Cortex of kidney (tissue), 1 donor: ENCODE data around the gene ZNF776.
"Not testable (repeated sequence)": the region's sequence is repeated elsewhere in the genome, so short reads cannot be mapped to it uniquely, and the experiment has no call there.

ENCODE experiments used
- DNase-seq: peaks from one replicate; lab custom pipeline; 2025; lab: John Stamatoyannopoulos, UW

ZNF776 gene

DNA sequence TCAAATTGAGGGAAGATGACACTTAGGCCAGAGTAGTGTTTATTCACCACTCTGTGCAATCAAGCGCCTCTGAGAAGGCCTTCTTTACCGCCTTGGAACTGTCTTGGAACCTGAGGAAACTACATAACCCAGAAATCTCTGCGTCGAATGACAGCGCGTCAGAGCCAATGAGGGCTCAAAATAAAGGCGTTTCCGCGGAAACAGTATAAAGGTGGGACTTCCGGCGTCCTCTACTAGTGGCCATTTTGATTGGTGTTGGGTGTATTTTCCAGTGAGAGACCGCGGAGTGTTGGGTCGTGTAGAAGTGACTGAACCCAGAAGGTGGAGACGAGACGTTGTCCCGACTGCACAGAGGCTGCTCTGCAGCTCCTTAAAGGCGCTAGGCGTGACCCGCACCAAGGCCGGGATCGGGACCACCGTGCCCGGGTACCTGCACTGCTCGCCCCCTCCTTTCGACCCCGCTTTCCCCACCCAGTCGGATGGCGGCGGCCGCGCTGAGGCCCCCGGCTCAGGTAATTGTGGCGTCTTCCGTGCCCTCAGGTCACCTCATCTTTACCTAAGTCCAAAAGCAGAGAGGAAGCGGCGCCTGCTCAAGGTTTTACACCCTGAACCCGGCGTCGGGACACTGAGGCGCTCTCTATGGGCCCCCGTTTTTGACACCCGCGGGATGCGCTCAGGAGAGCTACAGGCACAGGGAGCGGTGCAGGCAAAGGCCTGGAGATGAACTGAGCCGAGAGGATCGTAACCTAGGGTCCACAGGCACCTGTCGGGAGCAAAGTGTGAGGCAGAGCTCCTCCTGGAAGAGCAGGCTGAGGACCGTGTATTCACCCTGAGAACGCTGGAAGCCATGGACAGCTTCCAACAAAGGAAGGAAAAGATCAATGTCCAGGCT is at the start of gene ZNF776:
TSS of gene ZNF776 (plus strand) at position 236 of the 892 bp plus-strand sequence. CDS start at position 480, 244 bp downstream.
- no peak for DNase-seq

GRCh38 chr19:57701625-57702024 is 45.0 kb upstream of the ZNF776 start:
- no peak for DNase-seq

GRCh38 chr19:57706346-57706745 is 40.3 kb upstream of the ZNF776 start:
- DNase-seq = no peak

GRCh38 chr19:57708641-57709361 is 37.8 kb upstream of the ZNF776 start, which contains the start of gene ZNF154:
Gene ZNF154, minus strand, starts transcription at chr19:57709204. Its CDS starts 233 bp downstream, at chr19:57708971.
- no peak for DNase-seq

GRCh38 chr19:57709616-57710015 is 37.0 kb upstream of the ZNF776 start:
- DNase-seq = no peak

DNA sequence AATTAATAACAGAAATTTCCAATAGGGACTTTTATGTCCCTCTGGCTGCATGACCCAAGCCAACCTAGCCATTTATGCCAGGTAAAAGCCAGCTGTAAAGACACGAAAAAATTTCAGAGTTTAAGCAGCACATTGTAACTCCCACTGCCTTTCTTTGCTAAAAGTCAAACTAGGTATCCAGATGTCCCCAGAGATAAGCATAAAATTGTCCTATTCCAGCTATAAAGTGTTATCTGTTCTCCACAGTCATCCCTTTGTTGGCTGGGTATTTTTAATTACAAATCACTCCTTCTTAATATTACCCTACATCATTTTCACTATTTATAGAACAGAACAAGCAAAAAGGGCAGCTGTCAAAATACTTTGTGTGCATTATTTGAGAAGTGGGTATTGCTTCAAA is 34.4 kb upstream of the ZNF776 start:
- no peak for DNase-seq

GRCh38 chr19:57719424-57719823 is 27.2 kb upstream of the ZNF776 start:
- DNase-seq = no peak

DNA sequence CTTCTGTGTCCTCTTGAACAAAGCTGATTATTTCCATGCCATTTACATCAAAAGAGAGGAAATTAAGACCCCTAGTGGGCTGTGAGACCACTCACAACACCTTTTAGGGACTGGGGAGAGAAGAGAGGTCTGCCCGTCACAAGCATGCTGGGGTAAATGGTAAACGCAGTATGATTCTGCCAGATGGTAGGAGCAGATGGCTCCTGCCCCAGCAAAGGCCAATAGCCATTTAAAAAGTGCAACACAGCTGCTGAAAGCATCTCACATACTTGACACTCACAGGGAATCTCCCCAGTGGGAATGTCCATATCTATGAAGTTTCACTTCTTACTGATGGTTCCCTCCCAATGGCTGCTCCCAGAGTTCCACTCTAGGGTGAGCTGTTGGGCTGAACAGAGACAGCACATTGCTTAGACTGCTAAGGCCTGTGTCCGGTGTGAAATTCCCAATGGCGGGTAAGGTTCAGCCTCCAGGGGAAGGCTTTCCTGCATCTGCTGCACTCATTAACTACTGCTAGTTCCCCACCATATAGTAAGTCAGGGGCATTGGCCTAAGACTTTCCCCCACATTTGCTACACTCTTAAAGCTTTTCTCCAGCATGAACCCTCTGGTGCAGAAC is 26.6 kb upstream of the ZNF776 start:
- no peak for DNase-seq

DNA sequence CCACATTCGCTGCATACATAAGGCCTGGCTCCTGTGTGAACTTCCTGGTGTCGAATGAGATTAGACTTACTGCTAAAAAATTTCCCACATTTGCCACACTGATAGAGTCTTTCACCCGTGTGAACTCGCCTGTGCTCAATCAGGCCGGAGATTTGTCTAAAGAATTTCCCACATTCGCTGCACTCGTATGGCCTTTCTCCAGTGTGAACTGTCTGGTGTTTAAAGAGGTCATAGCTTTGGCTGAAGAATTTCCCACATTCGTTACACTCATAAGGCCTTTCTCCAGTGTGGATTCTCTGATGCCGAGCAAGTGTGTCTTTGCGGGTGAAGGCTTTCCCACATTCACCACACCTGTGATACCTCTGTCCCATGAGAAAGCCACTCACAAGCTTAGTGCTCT is 25.7 kb upstream of the ZNF776 start:
- no peak for DNase-seq

DNA sequence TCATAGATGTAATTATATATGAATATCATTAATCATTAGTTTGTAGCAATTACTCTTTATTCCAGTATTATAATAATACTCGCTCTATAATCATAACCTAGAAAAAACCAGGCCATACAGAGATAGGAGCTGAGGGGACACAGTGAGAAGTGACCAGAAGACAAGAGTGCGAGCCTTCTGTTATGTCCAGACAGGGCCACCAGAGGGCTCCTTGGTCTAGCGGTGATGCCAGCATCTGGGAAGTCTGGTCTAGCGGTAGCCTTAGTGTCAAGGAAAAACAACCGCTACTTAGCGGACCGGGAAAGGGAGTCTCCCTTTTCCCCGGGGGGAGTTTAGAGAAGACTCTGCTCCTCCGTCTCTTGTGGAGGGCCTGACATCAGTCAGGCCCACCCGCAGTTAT is 8.3 kb upstream of the ZNF776 start:
- not testable (repeated sequence) for DNase-seq

- DNase-seq = not testable (repeated sequence)
These were observed 7.8 kb upstream of the ZNF776 start for GRCh38 chr19:57738770-57739169.

- no peak for DNase-seq
These were observed 825 bp downstream of the ZNF776 start for GRCh38 chr19:57747472-57747807.

GRCh38 chr19:57748029-57748428 is 1.4 kb downstream of the ZNF776 start:
- no peak for DNase-seq

DNA sequence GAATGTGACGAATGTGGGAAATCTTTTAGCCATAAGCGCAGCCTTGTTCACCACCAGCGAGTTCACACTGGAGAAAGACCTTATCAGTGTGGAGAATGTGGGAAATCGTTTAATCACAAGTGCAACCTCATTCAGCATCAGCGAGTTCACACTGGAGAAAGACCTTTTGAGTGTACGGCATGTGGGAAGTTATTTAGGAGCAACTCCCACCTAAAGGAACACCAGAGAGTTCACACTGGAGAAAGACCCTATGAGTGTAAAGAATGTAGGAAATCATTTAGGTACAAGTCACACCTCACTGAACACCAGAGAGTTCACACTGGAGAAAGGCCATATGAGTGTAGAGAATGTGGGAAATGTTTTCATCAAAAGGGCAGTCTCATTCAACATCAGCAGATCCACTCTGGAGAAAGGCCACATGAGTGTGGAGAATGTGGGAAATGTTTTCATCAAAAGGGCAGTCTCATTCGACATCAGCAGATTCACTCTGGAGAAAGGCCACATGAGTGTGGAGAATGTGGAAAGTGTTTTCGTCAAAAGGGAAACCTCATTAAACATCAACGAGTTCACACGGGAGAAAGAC is 7.6 kb downstream of the ZNF776 start:
- no peak for DNase-seq

DNA sequence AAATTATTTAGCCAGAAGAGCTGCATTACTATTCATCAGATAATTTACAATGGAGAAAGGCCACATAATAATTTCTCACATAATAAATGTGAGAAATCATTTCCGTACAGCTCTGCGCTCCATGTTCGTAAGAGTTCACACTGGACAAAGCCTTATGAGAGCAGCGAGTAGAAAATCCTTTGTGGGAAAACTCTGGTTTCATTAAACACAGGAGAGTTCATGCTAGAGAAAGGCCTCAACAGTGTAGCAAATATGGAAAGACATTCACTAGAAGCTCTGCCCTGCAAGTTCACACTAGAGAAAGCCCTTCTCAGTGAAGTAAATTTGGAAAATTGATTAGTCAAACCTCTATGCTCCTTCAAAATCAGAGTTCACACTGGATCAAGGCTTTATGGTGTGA is 8.4 kb downstream of the ZNF776 start:
- DNase-seq = no peak

DNA sequence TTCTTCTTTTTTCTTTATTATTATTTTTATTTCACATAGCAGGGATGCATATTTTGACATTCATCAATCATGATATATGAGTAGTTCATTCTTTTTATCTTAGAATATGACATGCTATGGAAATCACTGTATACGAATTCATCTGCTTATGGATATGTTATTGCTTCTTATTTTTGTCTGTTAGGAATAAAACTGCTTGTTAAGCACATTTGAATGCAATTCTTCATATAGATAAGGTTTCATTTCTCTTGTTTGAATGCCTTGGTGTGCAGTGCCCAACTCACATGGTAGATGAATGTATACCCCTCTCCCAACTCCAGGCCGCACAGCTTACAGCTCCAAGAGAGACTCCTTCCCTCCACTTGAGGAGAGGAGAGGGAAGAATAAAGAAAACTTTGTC is 11.3 kb downstream of the ZNF776 start:
- DNase-seq = no peak

DNA sequence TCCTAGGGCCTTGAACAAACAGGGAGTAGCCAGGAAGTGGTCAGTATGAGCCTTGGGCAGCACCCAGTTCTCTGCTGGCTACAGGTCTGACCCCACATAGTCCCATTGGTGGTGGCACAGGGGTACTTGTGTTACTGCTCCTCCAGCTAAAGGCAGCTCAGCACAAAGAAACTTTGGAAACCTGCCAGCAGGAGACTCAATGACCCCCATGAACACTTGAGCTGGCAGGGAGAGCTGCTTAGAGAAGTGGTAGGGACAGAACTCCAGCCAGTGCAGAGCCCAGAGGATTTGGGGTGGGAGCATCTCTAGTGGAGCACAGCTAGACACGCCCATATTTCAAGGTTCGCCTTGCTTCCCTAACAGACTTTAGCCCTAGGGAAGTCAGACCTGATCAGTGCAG is 12.5 kb downstream of the ZNF776 start:
- DNase-seq = no peak

- DNase-seq = no peak
These were observed 22.9 kb downstream of the ZNF776 start, which contains the start of gene ZNF586 for GRCh38 chr19:57769345-57770131. Gene ZNF586, plus strand, starts transcription at chr19:57769676. Its CDS starts 167 bp downstream, at chr19:57769843.

DNA sequence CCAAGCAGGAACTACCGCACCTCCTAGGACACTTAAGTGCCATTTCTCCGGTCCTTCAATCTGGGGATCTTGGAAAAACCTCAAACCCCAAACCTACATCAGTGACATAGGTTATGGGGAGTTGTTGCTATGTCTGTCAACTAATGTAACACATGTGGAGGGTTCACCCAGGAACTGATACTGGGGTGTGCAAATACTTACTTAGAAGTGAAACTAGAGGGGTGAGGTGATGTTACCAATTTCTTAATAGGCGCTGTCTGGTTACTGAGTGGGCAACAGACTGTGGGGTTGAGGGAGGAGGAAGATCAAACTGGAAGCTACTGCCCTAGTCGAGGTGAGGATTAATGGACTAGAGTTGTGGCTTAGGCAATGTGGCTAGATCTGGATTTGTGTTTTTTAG is 24.8 kb downstream of the ZNF776 start:
- DNase-seq = no peak

DNA sequence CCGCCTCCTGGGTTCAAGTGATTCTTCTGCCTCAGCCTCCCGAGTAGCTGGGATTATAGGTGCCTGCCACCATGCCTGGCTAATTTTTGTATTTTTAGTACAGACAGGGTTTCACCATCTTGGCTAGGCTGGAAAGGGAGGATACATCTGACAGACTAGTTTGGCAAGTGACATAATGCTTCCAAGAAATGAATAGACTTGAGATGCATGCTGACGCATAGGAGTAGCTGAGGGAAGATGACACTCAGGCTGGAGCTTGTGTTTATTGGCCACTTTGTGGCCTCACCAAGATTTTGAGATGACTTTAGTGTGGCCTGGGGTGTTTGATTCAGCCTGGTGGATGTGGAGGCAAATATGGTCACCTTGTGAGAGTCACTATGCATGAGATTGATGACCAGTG is 26.9 kb downstream of the ZNF776 start:
- DNase-seq = no peak

- no peak for DNase-seq
These were observed 30.2 kb downstream of the ZNF776 start for GRCh38 chr19:57776764-57777296.
